ENCODE results near the gene LDAF1. TPM values are rescaled to one million over a fixed set of nuclear protein-coding genes. Genes with fewer than 3 reads are reported as not detected.

The LDAF1 gene
- total RNA-seq, 1 donor: 65.5 TPM

DNA sequence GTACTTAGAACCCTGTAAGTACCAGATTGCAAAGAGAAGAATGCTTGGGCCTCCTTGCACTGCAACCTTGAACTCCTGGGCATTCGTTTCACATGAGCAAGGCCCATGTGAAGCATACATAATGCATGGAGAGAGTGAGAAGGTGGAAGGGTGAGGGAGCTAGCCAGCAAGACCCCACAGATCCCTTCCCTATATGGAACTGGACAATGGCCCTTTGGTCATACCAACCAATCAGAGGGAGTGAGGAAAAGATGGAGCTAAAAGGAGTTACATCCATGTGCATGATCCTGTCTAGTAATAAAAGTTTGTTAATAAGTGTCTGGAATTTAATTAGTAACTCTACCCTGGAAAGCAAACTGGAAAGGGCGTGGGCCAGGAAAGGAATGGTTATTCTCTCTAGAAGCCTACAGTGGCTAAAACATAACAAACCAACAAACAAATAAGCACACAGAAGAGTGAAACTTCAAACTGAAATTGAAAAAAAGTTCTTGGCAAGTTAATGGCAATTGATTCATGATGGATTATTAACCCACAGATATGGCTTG lies 37.4 kb upstream of the LDAF1 start:
- TF ChIP-seq, protein P1, sequence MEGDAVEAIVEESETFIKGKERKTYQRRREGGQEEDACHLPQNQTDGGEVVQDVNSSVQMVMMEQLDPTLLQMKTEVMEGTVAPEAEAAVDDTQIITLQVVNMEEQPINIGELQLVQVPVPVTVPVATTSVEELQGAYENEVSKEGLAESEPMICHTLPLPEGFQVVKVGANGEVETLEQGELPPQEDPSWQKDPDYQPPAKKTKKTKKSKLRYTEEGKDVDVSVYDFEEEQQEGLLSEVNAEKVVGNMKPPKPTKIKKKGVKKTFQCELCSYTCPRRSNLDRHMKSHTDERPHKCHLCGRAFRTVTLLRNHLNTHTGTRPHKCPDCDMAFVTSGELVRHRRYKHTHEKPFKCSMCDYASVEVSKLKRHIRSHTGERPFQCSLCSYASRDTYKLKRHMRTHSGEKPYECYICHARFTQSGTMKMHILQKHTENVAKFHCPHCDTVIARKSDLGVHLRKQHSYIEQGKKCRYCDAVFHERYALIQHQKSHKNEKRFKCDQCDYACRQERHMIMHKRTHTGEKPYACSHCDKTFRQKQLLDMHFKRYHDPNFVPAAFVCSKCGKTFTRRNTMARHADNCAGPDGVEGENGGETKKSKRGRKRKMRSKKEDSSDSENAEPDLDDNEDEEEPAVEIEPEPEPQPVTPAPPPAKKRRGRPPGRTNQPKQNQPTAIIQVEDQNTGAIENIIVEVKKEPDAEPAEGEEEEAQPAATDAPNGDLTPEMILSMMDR (IDR thresholded peaks at IDR 0.05; ENCODE audit: extremely low read depth, low read depth, low read length): no peak
- no peak overlapping the region for H3K4me3 ChIP-seq (ENCODE audit: insufficient read depth, low read length)
- no peak overlapping the region for H3K4me2 ChIP-seq (ENCODE audit: insufficient read depth, low read length)
- no peaks in the 10 kb centered on the region for H3K27me3 ChIP-seq (ENCODE audit: insufficient read depth, low read length)
- no peak overlapping the region for H3K27ac ChIP-seq (ENCODE audit: low read depth, low read length)
- no peaks in the 10 kb centered on the region for H3K4me1 ChIP-seq (ENCODE audit: insufficient read depth, low read length)
- no peaks in the 10 kb centered on the region for H3K9me3 ChIP-seq (ENCODE audit: low read depth, low read length)
- no peaks in the 10 kb centered on the region for H3K79me2 ChIP-seq (ENCODE audit: insufficient read depth, low read length)
- H2AFZ ChIP-seq (ENCODE audit: low read length): no peak overlapping the region
- no peaks in the 10 kb centered on the region for H4K20me1 ChIP-seq (ENCODE audit: insufficient read depth, low read length)
- DNase-seq (ENCODE audit: insufficient read length, low spot score, missing footprints): no peak
- H3K36me3 ChIP-seq (ENCODE audit: insufficient read depth, low read length): no peaks in the 10 kb centered on the region

DNA sequence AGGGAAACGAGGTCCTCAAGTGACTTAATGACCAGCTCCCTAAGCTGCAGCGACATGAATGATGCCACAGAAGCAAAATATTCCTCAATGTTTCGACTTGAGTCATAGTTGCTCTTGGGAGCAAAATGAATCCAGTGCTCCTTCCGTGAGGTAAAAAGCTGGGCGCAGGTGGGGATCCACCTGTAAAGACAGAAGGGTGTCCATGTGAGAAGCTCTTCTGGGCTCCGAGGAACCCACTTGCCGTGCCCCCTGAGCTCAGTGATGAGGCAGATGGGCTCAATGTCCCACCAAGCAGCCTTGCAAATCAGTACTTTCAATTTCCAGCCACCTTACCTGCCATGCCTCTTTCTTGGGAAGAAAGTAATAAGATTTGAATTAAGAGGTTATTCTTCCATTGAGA lies 33.3 kb upstream of the LDAF1 start:
- DNase-seq (ENCODE audit: insufficient read length, low spot score, missing footprints): no peak
- Histone ChIP-seq H3K79me2 (ENCODE audit: insufficient read depth, low read length) (no peaks in the 10 kb centered on the region), H4K20me1 (ENCODE audit: insufficient read depth, low read length) (no peaks in the 10 kb centered on the region), H3K36me3 (ENCODE audit: insufficient read depth, low read length) (no peaks in the 10 kb centered on the region), H2AFZ (ENCODE audit: low read length) (no peak overlapping the region), H3K4me3 (ENCODE audit: insufficient read depth, low read length) (no peak overlapping the region), H3K4me1 (ENCODE audit: insufficient read depth, low read length) (no peaks in the 10 kb centered on the region), H3K27ac (ENCODE audit: low read depth, low read length) (no peak overlapping the region), H3K9me3 (ENCODE audit: low read depth, low read length) (no peaks in the 10 kb centered on the region), H3K4me2 (ENCODE audit: insufficient read depth, low read length) (no peak overlapping the region), H3K27me3 (ENCODE audit: insufficient read depth, low read length) (no peaks in the 10 kb centered on the region)
- TF ChIP-seq, protein P1 (IDR thresholded peaks at IDR 0.05; ENCODE audit: extremely low read depth, low read depth, low read length): no peak

DNA sequence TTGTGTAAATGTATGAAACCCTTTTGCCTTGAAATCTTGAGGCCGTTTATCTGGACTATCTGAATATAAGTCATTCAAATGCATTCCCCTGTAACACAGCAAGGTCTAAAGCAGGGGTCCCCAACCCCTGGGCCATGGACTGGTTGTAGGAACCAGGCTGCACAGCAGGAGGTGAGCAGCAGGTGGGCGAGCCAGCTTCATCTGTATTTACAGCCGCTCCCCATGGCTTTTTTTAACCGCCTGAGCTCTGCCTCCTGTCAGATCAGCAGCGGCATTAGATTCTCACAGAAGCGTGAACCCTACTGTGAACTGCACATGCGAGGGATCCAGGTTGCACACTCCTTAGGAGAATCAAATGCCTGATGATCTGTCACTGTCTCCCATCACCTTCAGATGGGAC lies 32.0 kb upstream of the LDAF1 start:
- H3K27me3 ChIP-seq (ENCODE audit: insufficient read depth, low read length): no peaks in the 10 kb centered on the region
- H4K20me1 ChIP-seq (ENCODE audit: insufficient read depth, low read length): no peaks in the 10 kb centered on the region
- TF ChIP-seq, protein P1 (IDR thresholded peaks at IDR 0.05; ENCODE audit: extremely low read depth, low read depth, low read length): no peak
- no peak overlapping the region for H3K27ac ChIP-seq (ENCODE audit: low read depth, low read length)
- DNase-seq (ENCODE audit: insufficient read length, low spot score, missing footprints): no peak
- H3K4me2 ChIP-seq (ENCODE audit: insufficient read depth, low read length): no peak overlapping the region
- H3K79me2 ChIP-seq (ENCODE audit: insufficient read depth, low read length): no peaks in the 10 kb centered on the region
- H3K9me3 ChIP-seq (ENCODE audit: low read depth, low read length): no peaks in the 10 kb centered on the region
- no peak overlapping the region for H3K4me3 ChIP-seq (ENCODE audit: insufficient read depth, low read length)
- no peak overlapping the region for H2AFZ ChIP-seq (ENCODE audit: low read length)
- no peaks in the 10 kb centered on the region for H3K4me1 ChIP-seq (ENCODE audit: insufficient read depth, low read length)
- H3K36me3 ChIP-seq (ENCODE audit: insufficient read depth, low read length): no peaks in the 10 kb centered on the region

DNA sequence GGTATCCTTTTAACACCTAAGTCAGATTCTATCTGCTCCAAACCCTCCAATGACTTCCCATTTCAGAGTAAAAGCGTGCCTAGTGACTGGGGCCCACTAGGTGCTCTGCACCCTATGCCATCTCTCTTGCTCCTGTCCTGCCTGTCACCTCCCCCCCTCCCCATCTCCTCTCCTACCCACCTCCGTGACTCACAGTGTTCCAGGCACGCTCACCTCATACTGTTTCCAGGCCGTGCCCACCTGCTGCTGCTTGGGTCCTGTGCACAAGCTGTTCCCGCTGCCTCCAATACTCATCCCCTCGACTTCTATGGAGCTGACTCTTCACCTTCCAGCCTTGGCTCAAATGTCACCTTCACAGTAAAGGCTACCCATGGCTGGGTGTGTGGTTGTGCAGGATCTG lies 29.5 kb upstream of the LDAF1 start:
- Histone ChIP-seq H3K4me2 (ENCODE audit: insufficient read depth, low read length) (no peak overlapping the region), H3K27ac (ENCODE audit: low read depth, low read length) (no peak overlapping the region), H3K79me2 (ENCODE audit: insufficient read depth, low read length) (no peaks in the 10 kb centered on the region), H3K4me3 (ENCODE audit: insufficient read depth, low read length) (no peak overlapping the region), H3K36me3 (ENCODE audit: insufficient read depth, low read length) (no peaks in the 10 kb centered on the region), H3K27me3 (ENCODE audit: insufficient read depth, low read length) (no peaks in the 10 kb centered on the region), H3K9me3 (ENCODE audit: low read depth, low read length) (no peaks in the 10 kb centered on the region), H2AFZ (ENCODE audit: low read length) (no peak overlapping the region), H4K20me1 (ENCODE audit: insufficient read depth, low read length) (no peaks in the 10 kb centered on the region), H3K4me1 (ENCODE audit: insufficient read depth, low read length) (no peaks in the 10 kb centered on the region)
- TF ChIP-seq, protein P1 (IDR thresholded peaks at IDR 0.05; ENCODE audit: extremely low read depth, low read depth, low read length): no peak
- DNase-seq (ENCODE audit: insufficient read length, low spot score, missing footprints): no peak
